Measurements from ENCODE around the gene ARHGAP9. TPM values are rescaled to one million over a fixed set of nuclear protein-coding genes. Genes with fewer than 3 reads are reported as not detected.
"Not testable (repeated sequence)": the region's sequence is repeated elsewhere in the genome, so short reads cannot be mapped to it uniquely, and the experiment has no call there.

ARHGAP9 gene
- total RNA-seq, 2 experiments from 2014 or later, result 282 to 304 TPM

DNA sequence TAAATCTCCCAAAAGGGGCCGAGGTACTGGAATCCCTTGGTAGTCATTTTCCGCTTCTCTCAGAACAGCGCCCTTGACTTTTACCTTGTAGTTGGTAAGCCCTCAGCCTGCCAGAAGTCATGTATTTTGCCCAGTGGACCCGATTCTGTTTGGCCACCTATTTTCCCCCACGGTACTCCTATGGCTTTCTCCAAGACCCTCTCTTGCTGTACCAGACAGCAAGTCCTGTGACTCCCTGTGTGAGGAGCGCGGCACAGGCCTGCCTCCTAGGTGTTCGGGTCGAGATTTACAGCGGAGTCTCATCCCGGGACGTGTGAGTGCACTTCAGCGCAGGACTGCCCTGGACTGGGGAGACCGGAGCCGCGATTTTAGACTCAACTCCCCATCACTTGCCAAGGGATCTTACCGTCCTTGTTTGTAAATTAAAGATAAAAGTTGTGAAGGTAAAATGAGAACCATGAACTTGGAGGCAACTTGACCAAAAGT lies 41.9 kb upstream of the ARHGAP9 start:
- Mint-ChIP-seq H3K27ac (peak overlapping the region; percentile 100), H3K9me3 (no peaks in the 10 kb centered on the region), H3K4me3 (peak overlapping the region; percentile 96), H3K36me3 (peaks cover 27% of the 10 kb centered on the region), H3K4me1 (peaks cover 54% of the 10 kb centered on the region), H3K27me3 (no peaks in the 10 kb centered on the region)
- DNase-seq, result peak; percentile 55
- POLR2A ChIA-PET, result interaction anchor here (0.7 to 4.9 kb wide), 7 partner anchors 15 to 220 kb away, joined by 3 to 94 read pairs (median 10); partner anchors contain the start of genes ARHGAP9 and DCTN2
- no peak for ATAC-seq (ENCODE audit: low read depth)

DNA sequence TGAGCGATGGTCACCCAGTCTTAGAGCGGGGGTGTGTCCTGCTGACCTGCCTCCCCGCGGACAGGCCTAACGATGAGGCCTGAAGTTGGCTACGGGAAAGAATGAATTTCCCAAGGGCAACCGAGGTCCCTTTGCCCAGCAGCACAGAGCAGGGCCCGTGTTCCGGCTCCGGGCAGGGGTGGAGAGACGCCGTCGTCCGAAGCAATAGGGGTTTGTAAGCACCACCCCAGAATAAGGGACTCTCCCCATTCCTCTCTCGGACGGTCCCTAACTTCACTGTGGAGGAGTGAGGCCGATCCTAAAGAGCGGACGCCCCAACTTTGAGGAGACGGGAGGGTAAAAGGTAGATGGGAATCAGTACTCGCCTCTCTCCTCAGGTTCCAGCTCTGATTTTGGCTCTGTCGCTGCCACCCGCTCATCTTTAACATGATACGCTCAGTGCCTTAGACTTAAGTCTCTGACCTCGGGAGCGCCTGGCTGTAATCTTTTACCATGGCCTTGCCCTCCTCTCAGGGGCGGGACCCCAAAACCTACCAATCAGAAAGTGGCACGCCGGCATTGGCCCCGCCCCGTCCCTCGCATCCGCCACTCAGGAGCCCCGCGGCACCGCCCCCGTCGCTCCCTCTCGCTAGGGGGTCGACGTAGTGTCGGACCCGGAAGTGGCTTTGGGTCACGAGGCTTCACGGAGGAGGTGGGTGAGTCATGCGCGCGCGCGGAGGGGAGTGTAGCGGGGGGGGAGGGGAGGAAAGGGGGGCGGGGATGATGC lies 40.6 kb upstream of the ARHGAP9 start, which contains the start of gene DDIT3:
Gene DDIT3 (minus strand): TSS at position 462 of the 766 bp plus-strand sequence. CDS start 3,108 bp downstream, outside the sequence.
- Mint-ChIP-seq H3K36me3 (peaks cover 29% of the 10 kb centered on the region), H3K9me3 (no peaks in the 10 kb centered on the region), H3K27me3 (no peaks in the 10 kb centered on the region), H3K4me3 (peak within 1 kb of the TSS; percentile 96), H3K4me1 (peaks cover 54% of the 10 kb centered on the region), H3K27ac (peak within 1 kb of the TSS; percentile 100)
- POLR2A ChIA-PET, result interaction anchor here (0.6 to 4.9 kb wide), 20 partner anchors 8 to 893 kb away, joined by 3 to 94 read pairs (median 4); partner anchors contain the start of genes ARHGAP9, DCTN2, INHBE and MARS1
- ATAC-seq (ENCODE audit: low read depth) (peak; percentile 65), DNase-seq (peak; percentile 99)

DNA sequence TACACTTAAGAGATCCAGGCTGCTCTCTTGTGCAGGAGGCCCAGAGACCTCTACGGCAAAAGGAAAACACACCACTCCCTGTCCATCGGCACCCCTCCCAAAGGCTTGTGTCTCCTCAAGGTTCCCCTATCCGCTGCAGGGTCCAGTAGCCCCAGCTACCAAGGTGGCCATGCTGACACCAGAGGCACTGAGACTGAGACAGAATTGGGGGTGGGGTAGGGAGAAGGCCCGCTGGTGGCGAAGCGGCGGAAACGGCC lies 40.1 kb upstream of the ARHGAP9 start:
- Mint-ChIP-seq H3K27ac (peak overlapping the region; percentile 100), H3K36me3 (peaks cover 32% of the 10 kb centered on the region), H3K4me3 (peak overlapping the region; percentile 96), H3K9me3 (no peaks in the 10 kb centered on the region), H3K27me3 (no peaks in the 10 kb centered on the region), H3K4me1 (peaks cover 50% of the 10 kb centered on the region)
- POLR2A ChIA-PET, result interaction anchor here (0.5 to 4.9 kb wide), 17 partner anchors 9 to 851 kb away, joined by 3 to 94 read pairs (median 5); partner anchors contain the start of genes ARHGAP9, DCTN2, INHBE and MARS1
- ATAC-seq (ENCODE audit: low read depth) (no peak), DNase-seq (no peak)

DNA sequence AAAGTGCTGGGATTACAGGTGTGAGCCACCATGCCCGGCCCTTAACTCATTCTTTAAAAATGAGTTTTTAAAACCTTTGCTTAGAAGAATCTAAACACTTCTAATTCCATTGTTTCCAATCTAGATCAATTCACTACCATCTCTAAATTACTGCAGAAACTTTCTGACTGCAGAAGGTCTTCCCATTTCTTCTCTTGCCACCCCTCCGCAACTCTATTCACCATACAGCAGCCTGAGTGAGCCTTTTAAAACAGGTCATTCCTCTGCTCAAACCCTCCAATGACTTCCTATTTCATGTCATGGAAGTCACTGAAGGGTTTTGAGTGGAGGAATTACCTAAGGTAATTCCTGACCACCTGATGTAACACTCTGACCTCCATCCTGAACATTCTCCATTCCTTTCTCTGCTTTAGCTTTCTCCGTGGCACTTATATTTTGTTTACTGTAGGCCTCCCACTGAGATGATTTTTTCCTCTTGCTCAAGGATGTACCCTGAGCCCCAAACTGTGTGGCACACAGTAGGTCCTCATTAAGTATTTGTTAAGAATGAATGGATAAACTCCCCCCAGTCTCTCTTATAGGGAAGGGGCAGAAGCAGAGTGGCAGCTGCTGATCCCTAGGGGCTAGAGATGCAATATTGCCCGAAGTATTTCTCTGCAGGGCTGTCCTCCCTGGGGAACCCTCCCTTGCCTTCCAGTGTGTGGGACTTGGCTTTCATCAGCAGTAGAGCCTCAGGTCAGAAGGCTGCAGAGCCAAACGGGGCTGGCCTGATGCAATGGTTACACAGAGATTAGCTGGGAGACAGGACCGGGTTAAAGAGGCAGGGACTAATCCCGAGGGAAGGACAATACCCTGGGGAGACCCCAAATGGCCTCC lies 39.5 kb upstream of the ARHGAP9 start:
- Mint-ChIP-seq H3K36me3 (peaks cover 34% of the 10 kb centered on the region), H3K9me3 (no peaks in the 10 kb centered on the region), H3K27ac (peak overlapping the region; percentile 100), H3K4me1 (peaks cover 47% of the 10 kb centered on the region), H3K4me3 (peak overlapping the region; percentile 96), H3K27me3 (no peaks in the 10 kb centered on the region)
- POLR2A ChIA-PET, result interaction anchor here (0.5 to 4.9 kb wide), 14 partner anchors 9 to 850 kb away, joined by 3 to 94 read pairs (median 5); partner anchors contain the start of genes ARHGAP9, DCTN2, GLI1 and MARS1
- ATAC-seq (ENCODE audit: low read depth), result no peak
- no peak for DNase-seq

DNA sequence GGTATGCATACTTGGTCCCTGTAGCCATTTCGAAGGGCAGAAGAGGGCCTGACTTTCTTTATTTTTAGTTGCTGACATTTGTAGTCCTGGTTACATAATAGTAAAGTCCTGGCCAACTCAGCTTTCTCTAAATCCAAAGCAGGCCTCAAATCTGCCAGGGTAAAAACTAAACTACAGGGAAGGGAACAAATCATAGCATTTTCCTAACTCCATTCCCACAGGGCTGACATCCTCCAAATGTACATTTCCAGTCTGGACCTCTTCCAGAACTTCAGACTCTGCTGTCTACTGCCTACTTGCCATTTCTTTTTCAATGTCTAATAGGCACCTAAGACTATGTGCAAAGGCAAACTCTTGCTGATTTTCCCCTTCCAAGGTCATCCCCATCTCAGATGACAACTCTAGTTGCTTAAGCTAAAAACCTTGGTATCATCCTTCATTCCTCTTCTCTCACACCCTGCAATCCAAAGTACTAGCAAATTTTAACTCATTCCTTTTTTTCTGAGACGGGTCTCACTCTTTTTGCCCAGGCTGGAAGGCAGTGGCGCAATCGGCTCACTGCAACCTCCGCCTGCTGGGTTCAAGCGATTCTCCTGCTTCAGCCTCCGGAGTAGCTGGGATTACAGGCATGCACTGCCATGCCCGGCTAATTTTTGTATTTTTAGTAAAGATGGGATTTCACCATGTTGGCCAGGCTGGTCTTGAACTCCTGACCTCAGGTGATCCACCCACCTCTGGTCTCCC lies 38.7 kb upstream of the ARHGAP9 start:
- Mint-ChIP-seq H3K27ac (peak overlapping the region; percentile 100), H3K36me3 (peaks cover 35% of the 10 kb centered on the region), H3K4me3 (peak overlapping the region; percentile 96), H3K27me3 (no peaks in the 10 kb centered on the region), H3K4me1 (peaks cover 39% of the 10 kb centered on the region), H3K9me3 (no peaks in the 10 kb centered on the region)
- POLR2A ChIA-PET, result interaction anchor here (1.2 to 4.9 kb wide), 6 partner anchors 8 to 227 kb away, joined by 3 to 94 read pairs (median 16); partner anchors contain the start of genes ARHGAP9, DCTN2, GLI1 and MARS1
- DNase-seq, result no peak
- ATAC-seq (ENCODE audit: low read depth), result no peak

DNA sequence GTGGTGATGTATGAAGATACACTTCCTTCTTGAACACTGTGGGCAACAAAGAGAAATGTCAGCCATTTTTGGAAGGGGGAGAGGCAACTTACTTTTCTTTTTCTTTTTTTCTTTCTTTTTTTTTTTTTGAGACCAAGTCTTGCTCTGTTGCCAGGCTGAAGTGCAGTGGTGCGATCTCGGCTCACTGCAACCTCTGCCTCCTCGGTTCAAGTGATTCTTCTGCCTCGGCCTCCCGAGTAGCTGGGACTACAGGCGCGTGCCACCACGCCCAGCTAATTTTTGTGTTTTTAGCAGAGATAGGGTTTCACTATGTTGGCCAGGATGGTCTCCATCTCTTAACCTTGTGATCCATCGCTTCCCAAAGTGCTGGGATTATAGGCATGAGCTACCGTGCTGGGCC lies 38.1 kb upstream of the ARHGAP9 start:
- ATAC-seq (ENCODE audit: low read depth); DNase-seq; H3K9me3 Mint-ChIP-seq; H3K27me3 Mint-ChIP-seq: not testable (repeated sequence)
- peak overlapping the region; percentile 42 for H3K4me3 Mint-ChIP-seq
- H3K4me1 Mint-ChIP-seq, result peaks cover 39% of the 10 kb centered on the region
- POLR2A ChIA-PET, result interaction anchor here (3.3 to 4.9 kb wide), 3 partner anchors 7 to 39 kb away, joined by 16 to 94 read pairs (median 24); partner anchors contain the start of genes ARHGAP9 and MARS1
- H3K36me3 Mint-ChIP-seq, result peaks cover 40% of the 10 kb centered on the region
- peak overlapping the region; percentile 55 for H3K27ac Mint-ChIP-seq

DNA sequence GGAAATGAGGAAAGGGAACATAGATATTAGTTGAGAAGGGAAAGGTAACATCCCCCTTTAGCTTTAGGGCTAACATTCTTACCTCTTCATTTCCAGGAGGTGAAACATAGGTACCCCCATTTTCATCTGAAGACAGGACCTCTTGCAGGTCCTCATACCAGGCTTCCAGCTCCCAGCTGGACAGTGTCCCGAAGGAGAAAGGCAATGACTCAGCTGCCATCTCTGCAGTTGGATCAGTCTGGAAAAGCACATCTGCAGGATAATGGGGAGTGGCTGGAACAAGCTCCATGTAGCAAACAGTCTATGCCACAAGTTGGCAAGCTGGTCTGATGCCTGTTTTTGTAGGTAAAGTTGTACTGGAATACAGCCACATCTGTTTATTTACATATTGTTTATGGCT lies 37.5 kb upstream of the ARHGAP9 start:
- Mint-ChIP-seq H3K4me3 (peak overlapping the region; percentile 42), H3K27me3 (no peaks in the 10 kb centered on the region), H3K36me3 (peaks cover 45% of the 10 kb centered on the region), H3K4me1 (peaks cover 37% of the 10 kb centered on the region), H3K27ac (no peak overlapping the region), H3K9me3 (no peaks in the 10 kb centered on the region)
- ATAC-seq (ENCODE audit: low read depth) (no peak), DNase-seq (no peak)
- POLR2A ChIA-PET, result interaction anchor here (3.8 to 4.9 kb wide), 2 partner anchors 28 to 38 kb away, joined by 24 to 94 read pairs; partner anchors contain the start of genes ARHGAP9 and MARS1

DNA sequence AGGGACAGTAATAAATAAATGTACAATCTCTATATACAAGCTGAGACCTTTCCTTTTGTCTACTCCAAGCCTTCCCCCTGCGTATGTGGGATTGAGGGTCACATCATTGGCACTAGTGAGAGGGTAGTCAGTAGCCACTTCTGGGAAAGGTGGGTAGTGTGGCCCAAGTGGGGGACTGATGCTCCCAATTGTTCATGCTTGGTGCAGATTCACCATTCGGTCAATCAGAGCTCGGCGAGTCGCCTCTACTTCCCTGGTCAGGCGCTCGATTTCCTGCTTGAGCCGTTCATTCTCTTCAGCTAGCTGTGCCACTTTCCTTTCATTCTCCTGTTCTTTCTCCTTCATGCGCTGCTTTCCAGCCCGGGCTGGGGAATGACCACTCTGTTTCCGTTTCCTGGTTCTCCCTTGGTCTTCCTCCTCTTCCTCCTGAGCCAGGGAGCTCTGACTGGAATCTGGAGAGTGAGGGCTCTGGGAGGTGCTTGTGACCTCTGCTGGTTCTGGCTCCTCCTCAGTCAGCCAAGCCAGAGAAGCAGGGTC lies 37.0 kb upstream of the ARHGAP9 start:
- no peaks in the 10 kb centered on the region for H3K27me3 Mint-ChIP-seq
- peaks cover 35% of the 10 kb centered on the region for H3K4me1 Mint-ChIP-seq
- POLR2A ChIA-PET, result interaction anchor here (0.8 to 4.9 kb wide), 2 partner anchors 14 to 38 kb away, joined by 5 to 94 read pairs; partner anchors contain the start of gene ARHGAP9
- ATAC-seq (ENCODE audit: low read depth), result no peak
- H3K9me3 Mint-ChIP-seq, result no peaks in the 10 kb centered on the region
- no peak overlapping the region for H3K27ac Mint-ChIP-seq
- peaks cover 47% of the 10 kb centered on the region for H3K36me3 Mint-ChIP-seq
- DNase-seq, result no peak
- no peak overlapping the region for H3K4me3 Mint-ChIP-seq

DNA sequence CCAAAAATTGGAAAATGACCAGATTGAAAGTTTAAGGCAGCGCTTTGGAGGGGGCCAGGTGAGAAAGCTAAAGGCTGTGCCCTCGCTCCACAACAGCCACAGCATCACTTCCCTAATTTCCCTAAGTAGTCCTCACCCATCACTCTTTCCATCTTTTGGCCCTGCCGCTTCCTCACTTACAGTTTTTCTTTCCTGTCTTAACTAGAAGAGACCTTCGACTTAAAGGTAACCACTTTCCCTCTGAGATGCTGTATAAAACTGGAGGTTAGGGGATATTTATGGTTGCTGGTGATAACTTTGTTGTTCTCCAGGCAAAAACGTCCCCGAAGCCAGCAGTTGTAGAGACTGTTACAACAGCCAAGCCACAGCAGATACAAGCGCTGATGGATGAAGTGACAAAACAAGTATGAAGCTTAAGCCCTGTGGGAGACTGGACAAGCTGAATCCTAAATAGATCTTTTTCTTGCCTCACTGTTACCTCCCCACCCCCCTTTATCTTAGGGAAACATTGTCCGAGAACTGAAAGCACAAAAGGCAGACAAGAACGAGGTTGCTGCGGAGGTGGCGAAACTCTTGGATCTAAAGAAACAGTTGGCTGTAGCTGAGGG lies 36.4 kb upstream of the ARHGAP9 start:
- H3K27me3 Mint-ChIP-seq, result no peaks in the 10 kb centered on the region
- no peak overlapping the region for H3K4me3 Mint-ChIP-seq
- H3K4me1 Mint-ChIP-seq, result peaks cover 31% of the 10 kb centered on the region
- POLR2A ChIA-PET, result interaction anchor here (0.8 kb wide), 1 partner anchor 15 kb away, joined by 5 read pairs; no protein-coding TSS in a partner anchor
- no peak overlapping the region for H3K27ac Mint-ChIP-seq
- ATAC-seq (ENCODE audit: low read depth) (no peak), DNase-seq (no peak)
- peaks cover 50% of the 10 kb centered on the region for H3K36me3 Mint-ChIP-seq
- no peaks in the 10 kb centered on the region for H3K9me3 Mint-ChIP-seq

DNA sequence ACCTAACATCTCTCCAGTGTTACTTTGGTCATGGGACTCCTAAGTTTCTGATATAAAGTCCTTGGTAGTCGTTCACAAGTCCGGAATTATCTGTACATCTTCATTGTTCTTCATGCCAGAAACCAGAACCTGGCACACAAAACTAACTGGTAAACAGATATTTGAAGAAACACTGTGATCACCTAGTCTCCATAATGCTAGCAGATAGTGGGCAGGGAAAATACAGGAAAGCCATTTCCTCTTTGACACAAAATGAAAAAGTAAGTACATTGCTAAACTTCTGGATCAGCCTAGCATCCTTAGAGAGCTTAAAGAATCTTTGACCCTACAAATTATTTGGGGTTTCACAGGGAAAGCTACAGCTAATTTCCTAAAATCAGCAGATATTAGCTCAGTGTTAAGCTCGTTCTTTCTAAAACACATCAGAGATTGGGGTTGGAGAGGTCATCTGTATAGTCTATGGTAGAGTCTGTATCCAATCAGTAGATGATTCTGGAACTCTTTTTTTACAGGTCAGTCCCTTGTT lies 35.8 kb upstream of the ARHGAP9 start:
- POLR2A ChIA-PET, result interaction anchor here (0.8 to 1.2 kb wide), 2 partner anchors 15 to 38 kb away, joined by 3 to 5 read pairs; no protein-coding TSS in a partner anchor
- no peak overlapping the region for H3K27ac Mint-ChIP-seq
- H3K36me3 Mint-ChIP-seq, result peaks cover 50% of the 10 kb centered on the region
- H3K27me3 Mint-ChIP-seq, result no peaks in the 10 kb centered on the region
- no peak overlapping the region for H3K4me3 Mint-ChIP-seq
- no peaks in the 10 kb centered on the region for H3K9me3 Mint-ChIP-seq
- DNase-seq, result no peak
- peaks cover 29% of the 10 kb centered on the region for H3K4me1 Mint-ChIP-seq
- ATAC-seq (ENCODE audit: low read depth), result no peak

DNA sequence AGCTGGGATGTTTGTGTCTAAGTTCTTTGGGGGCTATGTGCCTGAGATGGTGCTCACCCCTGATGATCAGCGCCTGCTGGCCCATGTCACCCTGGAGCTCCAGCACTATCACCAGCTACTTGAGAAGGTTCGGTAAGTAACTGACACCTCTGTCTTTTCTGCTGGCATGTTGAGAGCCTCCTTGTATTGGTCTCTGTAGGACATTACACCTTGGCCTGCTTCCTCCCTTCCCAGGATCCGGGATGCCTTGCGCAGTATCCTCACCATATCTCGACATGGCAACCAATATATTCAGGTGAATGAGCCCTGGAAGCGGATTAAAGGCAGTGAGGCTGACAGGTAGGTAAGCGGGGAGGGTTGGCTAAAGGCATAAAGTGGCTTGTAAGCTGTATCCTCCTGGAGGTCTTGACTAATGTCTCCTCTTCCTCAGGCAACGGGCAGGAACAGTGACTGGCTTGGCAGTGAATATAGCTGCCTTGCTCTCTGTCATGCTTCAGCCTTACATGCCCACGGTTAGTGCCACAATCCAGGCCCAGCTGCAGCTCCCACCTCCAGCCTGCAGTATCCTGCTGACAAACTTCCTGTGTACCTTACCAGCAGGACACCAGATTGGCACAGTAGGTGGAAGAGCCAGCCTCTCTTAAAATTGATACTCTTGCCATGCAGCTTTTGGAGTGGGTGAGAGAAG lies 35.2 kb upstream of the ARHGAP9 start:
- Mint-ChIP-seq H3K4me1 (peaks cover 29% of the 10 kb centered on the region), H3K9me3 (no peaks in the 10 kb centered on the region), H3K36me3 (peaks cover 47% of the 10 kb centered on the region), H3K27ac (no peak overlapping the region), H3K27me3 (no peaks in the 10 kb centered on the region), H3K4me3 (no peak overlapping the region)
- ATAC-seq (ENCODE audit: low read depth), result no peak
- DNase-seq, result no peak
- POLR2A ChIA-PET, result interaction anchor here (0.9 to 1.2 kb wide), 2 partner anchors 33 to 37 kb away, joined by 3 read pairs; no protein-coding TSS in a partner anchor
